Osteocyte (in vitro differentiated cells): Measurements from ENCODE around the gene CMTM6. TPM values are rescaled to one million over a fixed set of nuclear protein-coding genes. Genes with fewer than 3 reads are reported as not detected.

Source experiments
- DNase-seq: peaks from one replicate; pipeline ENCODE4 v3.0.0; 2021; ENCODE audit warnings: mixed read lengths; ENCODE audit not compliant: unreplicated experiment; ENCODE audit errors: extremely low spot score
- H3K27ac Mint-ChIP-seq: one replicate; pipeline ENCODE4 v1.8.0; 2021; ENCODE audit warnings: mild to moderate bottlenecking, mixed read lengths; ENCODE audit not compliant: unreplicated experiment
- H3K27me3 Mint-ChIP-seq: one replicate; pipeline ENCODE4 v1.8.0; 2021; ENCODE audit warnings: mixed read lengths; ENCODE audit not compliant: unreplicated experiment
- H3K36me3 Mint-ChIP-seq: one replicate; pipeline ENCODE4 v1.8.0; 2021; ENCODE audit warnings: mixed read lengths; ENCODE audit not compliant: unreplicated experiment
- H3K4me1 Mint-ChIP-seq: one replicate; pipeline ENCODE4 v1.8.0; 2021; ENCODE audit warnings: mixed read lengths; ENCODE audit not compliant: unreplicated experiment
- H3K4me3 Mint-ChIP-seq: one replicate; pipeline ENCODE4 v1.8.0; 2021; ENCODE audit warnings: mild to moderate bottlenecking, moderate library complexity, mixed read lengths; ENCODE audit not compliant: unreplicated experiment
- H3K9me3 Mint-ChIP-seq: one replicate; pipeline ENCODE4 v1.8.0; 2021; ENCODE audit warnings: mixed read lengths; ENCODE audit not compliant: unreplicated experiment
- CTCF ChIP-seq: fragments of 200-600 bp; sonication (generic); IDR thresholded peaks from 2 replicates; pipeline ENCODE4 v1.5.0; 2021; ENCODE audit warnings: antibody characterized with exemption, mild to moderate bottlenecking, moderate library complexity
- microRNA-seq: library from miRNA; unstranded; fragments of <30 nt; microRNA quantifications from one replicate; pipeline ENCODE4 v1.1.0, GENCODE V29; 2020; ENCODE audit not compliant: unreplicated experiment
- total RNA-seq: library from RNA; stranded (reverse); gene quantifications from 2 replicates; pipeline ENCODE4 v1.2.1, GENCODE V29; 2021

CMTM6 gene
- total RNA-seq, 1 donor from 2014 or later, result 60.4 TPM

- no peak for TF ChIP-seq CTCF
- Mint-ChIP-seq H3K36me3 (no peaks in the 10 kb centered on the region), H3K27me3 (no peaks in the 10 kb centered on the region), H3K9me3 (no peaks in the 10 kb centered on the region), H3K27ac (no peak overlapping the region), H3K4me3 (no peak overlapping the region), H3K4me1 (peaks cover 29% of the 10 kb centered on the region)
- peak; percentile 66 for DNase-seq
These were observed 70.5 kb downstream of the CMTM6 start for GRCh38 chr3:32432045-32432710.

GRCh38 chr3:32431481-32431880, 71.2 kb downstream of the CMTM6 start:
- Mint-ChIP-seq H3K4me1 (peaks cover 29% of the 10 kb centered on the region), H3K9me3 (no peaks in the 10 kb centered on the region), H3K27me3 (no peaks in the 10 kb centered on the region), H3K27ac (no peak overlapping the region), H3K4me3 (no peak overlapping the region), H3K36me3 (no peaks in the 10 kb centered on the region)
- DNase-seq, result peak; percentile 63
- TF ChIP-seq CTCF, result no peak

Small RNA genes within 50 kb of the gene (microRNA-seq; reads per million reads assigned to microRNA genes)
- not detected for gene MIR548AY

Other genes starting within 250 kb of the CMTM6 start
- 14.7 and 17.8 TPM in 2 replicates for gene CMTM7, start 111.0 kb downstream of the CMTM6 start, total RNA-seq
- 58.8 and 64.3 TPM in 2 replicates for gene DYNC1LI1, start 68.0 kb upstream of the CMTM6 start, total RNA-seq
- gene CNOT10, start 182.3 kb upstream of the CMTM6 start, total RNA-seq, result 47.7 and 49.6 TPM in 2 replicates